OCI-LY7 (cell line): ENCODE measurements around the gene CABP4. TPM values are rescaled to one million over a fixed set of nuclear protein-coding genes. Genes with fewer than 3 reads are reported as not detected.

ENCODE experiments used
- Bru-seq: library from RNA; stranded (reverse); fragments of 400-500 nt; gene quantifications from one replicate; lab custom pipeline; 2021; lab: Mats Ljungman, UMichigan
- BruChase-seq, 2 experiments: library from RNA; stranded (reverse); fragments of 400-500 nt; gene quantifications; one replicate each; lab custom pipeline; 2021; lab: Mats Ljungman, UMichigan
- BruUV-seq: library from RNA; stranded (reverse); fragments of 400-500 nt; replicated peaks from 2 replicates; lab custom pipeline; 2021; lab: Mats Ljungman, UMichigan
- CTCF ChIA-PET: fragments of 300-600 bp; sonication (Branson Sonifier 250); formaldehyde crosslinking; loops from one replicate; lab custom pipeline; 2022; ENCODE audit warnings: antibody characterized with exemption; ENCODE audit not compliant: unreplicated experiment; lab: Charles Lee
- POLR2A ChIA-PET: fragments of 300-600 bp; sonication (Branson Sonifier 250); formaldehyde crosslinking; loops from one replicate; lab custom pipeline; 2022; ENCODE audit warnings: antibody characterized with exemption; lab: Charles Lee
- DNase-seq: peaks from one replicate; pipeline ENCODE4 v3.0.0-alpha.2; 2015; ENCODE audit warnings: low spot score
- H2AFZ ChIP-seq: fragments of 200-600 bp; sonication (generic), shearing (Covaris generic); 2 replicates; pipeline ENCODE4 v1.6.1; 2014; ENCODE audit warnings: mild to moderate bottlenecking, antibody characterized with exemption, low read length, moderate library complexity
- H3K27ac ChIP-seq: fragments of 200-600 bp; sonication (generic); 2 replicates; pipeline ENCODE4 v1.5.1; 2014; ENCODE audit warnings: mixed run types, low read depth, mild to moderate bottlenecking, moderate library complexity, low read length, inconsistent platforms; ENCODE audit not compliant: poor library complexity, severe bottlenecking
- H3K36me3 ChIP-seq: fragments of 200-600 bp; sonication (generic); 2 replicates; pipeline ENCODE4 v1.6.1; 2014; ENCODE audit warnings: mild to moderate bottlenecking, antibody characterized with exemption, low read length, moderate library complexity, mixed read lengths; ENCODE audit not compliant: insufficient read depth
- H3K4me1 ChIP-seq: fragments of 200-600 bp; sonication (generic); 2 replicates; pipeline ENCODE4 v1.5.1; 2014; ENCODE audit warnings: mild to moderate bottlenecking, low read length; ENCODE audit not compliant: insufficient read depth, poor library complexity, severe bottlenecking
- H3K4me2 ChIP-seq: fragments of 200-600 bp; sonication (generic); 2 replicates; pipeline ENCODE4 v1.6.1; 2014; ENCODE audit warnings: mild to moderate bottlenecking, low read length
- H3K4me3 ChIP-seq: fragments of 200-600 bp; sonication (generic); 2 replicates; pipeline ENCODE4 v1.5.1; 2014; ENCODE audit warnings: mild to moderate bottlenecking, low read depth, low read length; ENCODE audit not compliant: poor library complexity, severe bottlenecking
- H3K79me2 ChIP-seq: fragments of 200-600 bp; sonication (generic); 2 replicates; pipeline ENCODE4 v1.6.1; 2016; ENCODE audit warnings: low read depth, mild to moderate bottlenecking, low read length, moderate library complexity, mixed read lengths; ENCODE audit not compliant: insufficient read depth
- H3K9me2 ChIP-seq: fragments of 200-600 bp; sonication (generic); 2 replicates; pipeline ENCODE4 v1.6.1; 2016; ENCODE audit warnings: mild to moderate bottlenecking, low read length, mixed read lengths; ENCODE audit not compliant: insufficient read depth
- H3K9me3 ChIP-seq: fragments of 200-600 bp; sonication (generic); 2 replicates; pipeline ENCODE4 v1.6.1; 2014; ENCODE audit warnings: mild to moderate bottlenecking, mixed run types, low read length, mixed read lengths
- H4K20me1 ChIP-seq: fragments of 200-600 bp; sonication (generic); 2 replicates; pipeline ENCODE4 v1.6.1; 2014; ENCODE audit warnings: mild to moderate bottlenecking, antibody characterized with exemption, low read length, moderate library complexity, mixed read lengths; ENCODE audit not compliant: insufficient read depth
- EZH2phosphoT487 ChIP-seq: fragments of 200-600 bp; sonication (generic); IDR thresholded peaks from 2 replicates; pipeline ENCODE4 v1.6.1; 2018; ENCODE audit warnings: low read depth, borderline replicate concordance, mild to moderate bottlenecking, mixed run types, antibody characterized with exemption, low read length, moderate library complexity, mixed read lengths
- intact Hi-C: fragments of 100-400 bp; cut with micrococcal nuclease; formaldehyde crosslinking; loops from one replicate; pipeline ENCODE4 v1.10.0; 2022; ENCODE audit not compliant: unreplicated experiment
- long read RNA-seq: library from polyadenylated mRNA; stranded (forward); transcript quantifications from one replicate; pipeline ENCODE4 v2.0.0, GENCODE V29; 2022
- total RNA-seq, 2 experiments: library from RNA; depleted of rRNA in 1 of 2; stranded (reverse); fragments of >200 nt in 1 of 2; shearing (Covaris generic) in 1 of 2; gene quantifications; 2 replicates each; pipeline ENCODE4 v1.2.3, GENCODE V29; 2014 to 2022
- TF ChIP-seq, protein P1 (sequence below): fragments of 200-600 bp; sonication (generic); conservative IDR thresholded peaks from 2 replicates; pipeline ENCODE4 v1.5.1; 2014; ENCODE audit warnings: mild to moderate bottlenecking, antibody characterized with exemption, low read length, moderate library complexity, mixed read lengths

Gene CABP4
- total RNA-seq (2014; rRNA removed; shearing (Covaris generic)) (3.0 and 3.1 TPM in 2 replicates), total RNA-seq (2022) (11.5 and 11.8 TPM in 2 replicates), Bru-seq, nascent RNA (percentile 47 among the genes with signal in this experiment), BruChase-seq, experiment 1, labeled RNA remaining after a 6-hour chase (percentile 55 among the genes with signal in this experiment), BruChase-seq, experiment 2, labeled RNA remaining after a 2-hour chase (percentile 48 among the genes with signal in this experiment)
- long read RNA-seq, partial matches to known transcripts, result 1 of 5 reads
- long read RNA-seq, other reads (novel, unspliced or antisense), result 2 of 5 reads

DNA sequence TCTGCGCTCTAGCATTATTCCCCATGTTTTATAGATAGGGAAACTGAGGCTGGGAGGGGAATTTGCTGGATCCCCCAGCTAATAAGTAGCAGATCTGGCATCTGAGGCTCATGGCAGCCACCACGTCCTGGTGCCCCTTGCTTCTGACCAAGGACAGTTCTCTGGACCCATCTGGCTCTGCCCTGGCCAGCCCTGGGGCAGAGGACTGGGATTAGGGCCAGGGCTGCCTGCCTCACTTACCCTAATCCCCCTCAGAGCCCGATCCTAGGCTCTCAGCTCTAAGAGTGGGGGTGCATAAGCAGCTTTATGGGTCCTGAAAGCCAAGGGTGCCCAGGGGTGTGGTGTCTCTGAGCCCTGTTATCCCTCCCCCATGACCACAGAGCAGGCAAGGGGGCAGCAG, at the start of gene CABP4:
Gene CABP4, plus strand, starts transcription at position 301 of the 400 bp plus-strand sequence. Its CDS starts 70 bp downstream, at position 371.
- no peak within 1 kb of the TSS for H2AFZ ChIP-seq

DNA sequence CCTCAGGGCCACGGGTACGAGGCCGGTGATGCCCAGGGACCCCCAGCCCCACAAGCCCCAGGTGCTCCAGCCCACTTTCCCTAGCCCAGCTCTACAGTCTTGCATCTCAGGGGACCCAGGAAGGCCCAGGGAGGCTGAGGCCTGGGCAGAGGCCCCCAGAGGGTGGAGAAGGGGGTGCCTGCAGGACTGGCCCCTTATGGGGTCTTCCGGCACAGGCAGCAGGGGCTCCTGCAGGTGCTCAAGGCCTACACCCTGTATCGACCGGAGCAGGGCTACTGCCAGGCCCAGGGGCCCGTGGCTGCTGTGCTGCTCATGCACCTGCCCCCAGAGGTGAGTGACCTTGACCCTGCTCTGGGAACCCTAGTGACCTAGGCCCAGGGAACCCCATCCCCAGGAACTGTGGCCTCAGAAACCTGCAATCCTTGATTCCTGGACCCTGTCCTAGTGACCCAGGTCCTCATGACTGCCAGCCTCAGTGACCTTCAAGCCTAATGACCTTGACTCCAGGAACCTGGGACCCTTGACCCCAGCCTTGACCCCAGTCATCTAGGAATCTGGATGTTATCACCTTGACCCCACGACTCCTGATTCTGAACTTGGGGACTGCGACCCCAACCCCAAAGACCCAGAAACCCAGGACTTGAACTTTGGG, 49.3 kb upstream of the CABP4 start:
- Histone ChIP-seq H4K20me1 (no peaks in the 10 kb centered on the region), H3K4me1 (peaks cover 79% of the 10 kb centered on the region), H3K36me3 (peaks cover 48% of the 10 kb centered on the region), H3K9me2 (no peaks in the 10 kb centered on the region), H3K4me2 (peak overlapping the region; percentile 73), H3K9me3 (no peaks in the 10 kb centered on the region), H3K4me3 (peak overlapping the region; percentile 79), H2AFZ (no peak overlapping the region), H3K79me2 (peaks cover 43% of the 10 kb centered on the region), H3K27ac (peak overlapping the region; percentile 97)
- intact Hi-C loops, result loop anchor here (10.0 kb wide), 1 partner anchor 239 kb away; no protein-coding TSS in a partner anchor
- ChIA-PET POLR2A (interaction anchor here (1.1 to 5.1 kb wide), 2 partner anchors 31 to 53 kb away, joined by 3 to 38 read pairs; partner anchors contain the start of genes POLD4 and PTPRCAP), CTCF (no interaction called here)
- BruUV-seq, result no TSS peak
- no peak for TF ChIP-seq EZH2phosphoT487
- TF ChIP-seq, protein P1, sequence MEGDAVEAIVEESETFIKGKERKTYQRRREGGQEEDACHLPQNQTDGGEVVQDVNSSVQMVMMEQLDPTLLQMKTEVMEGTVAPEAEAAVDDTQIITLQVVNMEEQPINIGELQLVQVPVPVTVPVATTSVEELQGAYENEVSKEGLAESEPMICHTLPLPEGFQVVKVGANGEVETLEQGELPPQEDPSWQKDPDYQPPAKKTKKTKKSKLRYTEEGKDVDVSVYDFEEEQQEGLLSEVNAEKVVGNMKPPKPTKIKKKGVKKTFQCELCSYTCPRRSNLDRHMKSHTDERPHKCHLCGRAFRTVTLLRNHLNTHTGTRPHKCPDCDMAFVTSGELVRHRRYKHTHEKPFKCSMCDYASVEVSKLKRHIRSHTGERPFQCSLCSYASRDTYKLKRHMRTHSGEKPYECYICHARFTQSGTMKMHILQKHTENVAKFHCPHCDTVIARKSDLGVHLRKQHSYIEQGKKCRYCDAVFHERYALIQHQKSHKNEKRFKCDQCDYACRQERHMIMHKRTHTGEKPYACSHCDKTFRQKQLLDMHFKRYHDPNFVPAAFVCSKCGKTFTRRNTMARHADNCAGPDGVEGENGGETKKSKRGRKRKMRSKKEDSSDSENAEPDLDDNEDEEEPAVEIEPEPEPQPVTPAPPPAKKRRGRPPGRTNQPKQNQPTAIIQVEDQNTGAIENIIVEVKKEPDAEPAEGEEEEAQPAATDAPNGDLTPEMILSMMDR, result no peak
- DNase-seq, result no peak

More for the DNA sequence above, at the start of gene CABP4:
- Histone ChIP-seq H3K4me2 (no peak within 1 kb of the TSS), H3K9me3 (no peaks in the 10 kb centered on the region), H3K79me2 (no peaks in the 10 kb centered on the region), H3K4me3 (no peak within 1 kb of the TSS), H3K36me3 (no peaks in the 10 kb centered on the region), H3K9me2 (no peaks in the 10 kb centered on the region), H3K27ac (no peak within 1 kb of the TSS), H4K20me1 (no peaks in the 10 kb centered on the region), H3K4me1 (peaks cover 41% of the 10 kb centered on the region)
- intact Hi-C loops, result no loop called here
- POLR2A ChIA-PET, result interaction anchor here (0.6 kb wide), 1 partner anchor 30 kb away, joined by 3 read pairs; no protein-coding TSS in a partner anchor
- TF ChIP-seq EZH2phosphoT487, result no peak
- TF ChIP-seq, protein P1, result no peak
- CTCF ChIA-PET, result no interaction called here
- no peak for DNase-seq
- no TSS peak for BruUV-seq
